GM12878 (cell line): ENCODE data around the gene AKR1B1. TPM values are rescaled to one million over a fixed set of nuclear protein-coding genes. Genes with fewer than 3 reads are reported as not detected.

Experiments
- ATAC-seq: fragments of 200-7000 bp; cut with Tn5 transposase; 3 replicates; pipeline ENCODE4 v1.9.1; 2020; ENCODE audit warnings: mild to moderate bottlenecking, moderate library complexity
- BruUV-seq: library from RNA; stranded (reverse); fragments of 400-500 nt; replicated peaks from 2 replicates; lab custom pipeline; 2021; lab: Mats Ljungman, UMichigan
- CTCF ChIA-PET: fragments of 300-600 bp; sonication (Branson Sonifier 250); formaldehyde crosslinking; extraction: SDS; loops from one replicate; lab custom pipeline; 2021; ENCODE audit warnings: inconsistent platforms; lab: Yijun Ruan, JAX
- POLR2A ChIA-PET: fragments of 350-600 bp; formaldehyde crosslinking; extraction: SDS; loops from one replicate; lab custom pipeline; 2021; ENCODE audit warnings: inconsistent platforms; lab: Charles Lee
- RAD21 ChIA-PET: fragments of 300-600 bp; sonication (Branson Sonifier 250); formaldehyde crosslinking; loops from one replicate; lab custom pipeline; 2023; ENCODE audit warnings: antibody characterized with exemption; ENCODE audit not compliant: unreplicated experiment; lab: Charles Lee
- SMC1A ChIA-PET: fragments of 300-600 bp; sonication (Branson Sonifier 250); formaldehyde crosslinking; loops from one replicate; lab custom pipeline; 2023; ENCODE audit not compliant: unreplicated experiment, uncharacterized antibody; lab: Charles Lee
- DNase-seq: peaks from one replicate; pipeline ENCODE4 v3.0.0-alpha.2; 2011; ENCODE audit warnings: low read depth, low spot score
- FAIRE-seq: peaks from 3 replicates; lab custom pipeline; 2011; peaks lifted over from hg19 to GRCh38; lab: Jason Lieb, UNC
- H2AFZ ChIP-seq: 2 replicates; pipeline ENCODE4 v1.6.0; 2011; ENCODE audit warnings: low read depth, low read length, control low read depth; ENCODE audit not compliant: control insufficient read depth
- H3K27ac ChIP-seq: 2 replicates; pipeline ENCODE4 v1.5.1; 2011; ENCODE audit warnings: control low read depth; ENCODE audit not compliant: control insufficient read depth, insufficient read depth
- H3K27me3 ChIP-seq, 2 experiments: replicated peaks in 1 of 2; 2 replicates each; pipeline versions ENCODE4 v1.6.0 to v1.6.1; 2011; ENCODE audit warnings: low read length in 1 of 2; ENCODE audit not compliant: control insufficient read depth in 2 of 2, insufficient read depth in 2 of 2
- H3K36me3 ChIP-seq, 2 experiments: 2 replicates each; pipeline ENCODE4 v1.5.1; 2011; ENCODE audit warnings: low read length in 1 of 2; ENCODE audit not compliant: control insufficient read depth in 2 of 2, insufficient read depth in 2 of 2
- H3K4me1 ChIP-seq: 2 replicates; pipeline ENCODE4 v1.6.1; 2011; ENCODE audit warnings: mild to moderate bottlenecking, low read length, moderate library complexity, mixed read lengths; ENCODE audit not compliant: control insufficient read depth, insufficient read depth
- H3K4me2 ChIP-seq: 2 replicates; pipeline ENCODE4 v1.6.0; 2011; ENCODE audit warnings: control low read depth; ENCODE audit not compliant: control insufficient read depth, insufficient read depth
- H3K4me3 ChIP-seq: fragments of 200-600 bp; sonication (generic); 2 replicates; pipeline ENCODE4 v1.5.1; 2016
- H3K79me2 ChIP-seq: 2 replicates; pipeline ENCODE4 v1.6.0; 2011; ENCODE audit warnings: low read length; ENCODE audit not compliant: control insufficient read depth, insufficient read depth
- H3K9ac ChIP-seq: 2 replicates; pipeline ENCODE4 v1.8.0; 2011; ENCODE audit warnings: low read length, control low read depth, mixed read lengths; ENCODE audit not compliant: control insufficient read depth, insufficient read depth
- H3K9me3 ChIP-seq: replicated peaks from 3 replicates; pipeline ENCODE4 v1.5.1; 2011; ENCODE audit warnings: mild to moderate bottlenecking, low read length; ENCODE audit not compliant: control insufficient read depth, insufficient read depth
- H4K20me1 ChIP-seq: 2 replicates; pipeline ENCODE4 v1.6.0; 2011; ENCODE audit not compliant: control insufficient read depth, insufficient read depth
- BMI1 ChIP-seq: fragments of 450-650 bp; IDR thresholded peaks from 2 replicates; pipeline ENCODE4 v1.6.1; 2016; ENCODE audit warnings: mild to moderate bottlenecking, moderate library complexity, borderline replicate concordance
- GATAD2B ChIP-seq: fragments of 450-650 bp; conservative IDR thresholded peaks from 2 replicates; pipeline ENCODE4 v1.6.1; 2017; ENCODE audit warnings: low read depth, mild to moderate bottlenecking, moderate library complexity
- HCFC1 ChIP-seq: fragments of 150-350 bp; IDR thresholded peaks from 2 replicates; pipeline ENCODE4 v1.6.1; 2014; ENCODE audit warnings: low read length
- MYB ChIP-seq: fragments of 150-350 bp; IDR thresholded peaks from 2 replicates; pipeline ENCODE4 v1.6.1; 2014; ENCODE audit warnings: mild to moderate bottlenecking, low read depth, low read length, borderline replicate concordance
- NFYA ChIP-seq: IDR thresholded peaks from 2 replicates; pipeline ENCODE4 v1.6.1; 2011; ENCODE audit warnings: low read depth, mild to moderate bottlenecking, low read length, improper control_type of control experiment, borderline replicate concordance
- NRF1 ChIP-seq: conservative IDR thresholded peaks from 2 replicates; pipeline ENCODE4 v1.6.1; 2011; ENCODE audit warnings: mild to moderate bottlenecking, low read depth, low read length, improper control_type of control experiment
- POLR2AphosphoS2 ChIP-seq: IDR thresholded peaks from 2 replicates; pipeline ENCODE4 v1.6.1; 2011; ENCODE audit warnings: low read depth, mild to moderate bottlenecking, low read length, improper control_type of control experiment, moderate library complexity
- TAF1 ChIP-seq: IDR thresholded peaks from 2 replicates; pipeline ENCODE4 v1.6.1; 2011; ENCODE audit warnings: mild to moderate bottlenecking, low read depth, low read length, borderline replicate concordance
- ZNF207 ChIP-seq: fragments of 450-650 bp; IDR thresholded peaks from 2 replicates; pipeline ENCODE4 v1.6.1; 2014; ENCODE audit warnings: antibody characterized with exemption, mild to moderate bottlenecking, borderline replicate concordance
- WGBS: methylation state at CpG from one replicate; pipeline ENCODE4 v1.1.6; 2016; ENCODE audit warnings: low lambda C conversion rate; ENCODE audit not compliant: insufficient replicate concordance, insufficient coverage; ENCODE audit errors: missing lambda C conversion rate; 5-methylcytosine and 5-hydroxymethylcytosine counted together
- in situ Hi-C: fragments of 300-500 bp; cut with MboI; formaldehyde crosslinking; loops from 9 replicates; pipeline ENCODE4 v1.14.3; 2018; ENCODE audit warnings: mixed read lengths
- intact Hi-C: fragments of 100-400 bp; cut with micrococcal nuclease; formaldehyde crosslinking; loops from one replicate; pipeline ENCODE4 v1.14.2; 2022; ENCODE audit not compliant: unreplicated experiment
- polyA plus RNA-seq, 11 experiments: library from polyadenylated mRNA; depleted of rRNA in 4 of 11; unstranded in 6 of 11; stranded (reverse) in 5 of 11; fragments of >200 nt; fragmentation: Nextera tagmentation in 4 of 11; fragmentation: Illumina TruSeq in 1 of 11; extraction: Ambion mirVana in 4 of 11; extraction: Trizol in 1 of 11; gene quantifications; 1 replicate in 1 of 11; 2 replicates in 10 of 11; pipeline versions ENCODE4 v1.2.1 to v1.2.3, GENCODE V29; 2011 to 2016; ENCODE audit warnings: inconsistent platforms in 2 of 11, missing spikeins in 2 of 11, low read depth in 1 of 11
- total RNA-seq, 4 experiments: library from RNA; depleted of rRNA in 3 of 4; stranded (reverse); fragments of >200 nt in 3 of 4; fragmentation: Illumina TruSeq in 1 of 4; extraction: Trizol in 1 of 4; gene quantifications; 2 replicates each; pipeline versions ENCODE4 v1.2.1 to v1.2.3, GENCODE V29; 2013 to 2021
- TF ChIP-seq, protein P1 (sequence below): fragments of 450-650 bp; IDR thresholded peaks from 2 replicates; pipeline ENCODE4 v1.6.1; 2014; ENCODE audit warnings: mild to moderate bottlenecking
- TF ChIP-seq, protein P2 (sequence below): fragments of 450-650 bp; conservative IDR thresholded peaks from 2 replicates; pipeline ENCODE4 v1.6.1; 2017; ENCODE audit warnings: mild to moderate bottlenecking, moderate library complexity
- TF ChIP-seq, protein P3 (sequence below): fragments of 450-650 bp; formaldehyde crosslinking; IDR thresholded peaks from 2 replicates; pipeline ENCODE4 v1.5.0; 2022; ENCODE audit warnings: mild to moderate bottlenecking, missing genetic modification characterization
- TF ChIP-seq, protein P4 (sequence below): fragments of 450-650 bp; IDR thresholded peaks from 2 replicates; pipeline ENCODE4 v1.6.1; 2017; ENCODE audit warnings: antibody characterized with exemption, mild to moderate bottlenecking, moderate library complexity

AKR1B1 gene
- total and polyA plus RNA-seq, 10 of the 15 experiments (the other 5 are each of a cell fraction or from before 2014, with no cell fraction given) = 40.4 to 252 (median 156) TPM

DNA sequence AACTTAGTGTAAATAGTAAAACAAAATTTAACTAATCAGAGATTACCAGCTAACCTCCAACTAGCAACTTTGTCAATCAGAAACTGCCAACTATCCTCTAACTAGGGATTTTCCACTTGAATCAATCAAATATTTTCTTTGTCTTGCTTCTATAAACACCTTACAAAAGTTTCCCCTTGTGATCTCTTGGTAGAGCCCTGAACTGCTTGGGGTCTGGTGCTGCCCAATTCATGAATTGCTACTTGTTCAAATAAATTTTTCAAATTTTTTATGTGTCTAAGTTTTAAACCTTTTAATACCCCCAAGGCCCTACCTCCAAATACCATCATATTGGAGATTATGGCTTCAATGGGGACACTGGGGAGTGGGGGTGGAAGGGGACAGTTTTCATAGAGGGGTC is 24.0 kb upstream of the AKR1B1 start (continued):
- TF ChIP-seq, protein P1, sequence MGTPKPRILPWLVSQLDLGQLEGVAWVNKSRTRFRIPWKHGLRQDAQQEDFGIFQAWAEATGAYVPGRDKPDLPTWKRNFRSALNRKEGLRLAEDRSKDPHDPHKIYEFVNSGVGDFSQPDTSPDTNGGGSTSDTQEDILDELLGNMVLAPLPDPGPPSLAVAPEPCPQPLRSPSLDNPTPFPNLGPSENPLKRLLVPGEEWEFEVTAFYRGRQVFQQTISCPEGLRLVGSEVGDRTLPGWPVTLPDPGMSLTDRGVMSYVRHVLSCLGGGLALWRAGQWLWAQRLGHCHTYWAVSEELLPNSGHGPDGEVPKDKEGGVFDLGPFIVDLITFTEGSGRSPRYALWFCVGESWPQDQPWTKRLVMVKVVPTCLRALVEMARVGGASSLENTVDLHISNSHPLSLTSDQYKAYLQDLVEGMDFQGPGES = no peak
- TF ChIP-seq, protein P2, sequence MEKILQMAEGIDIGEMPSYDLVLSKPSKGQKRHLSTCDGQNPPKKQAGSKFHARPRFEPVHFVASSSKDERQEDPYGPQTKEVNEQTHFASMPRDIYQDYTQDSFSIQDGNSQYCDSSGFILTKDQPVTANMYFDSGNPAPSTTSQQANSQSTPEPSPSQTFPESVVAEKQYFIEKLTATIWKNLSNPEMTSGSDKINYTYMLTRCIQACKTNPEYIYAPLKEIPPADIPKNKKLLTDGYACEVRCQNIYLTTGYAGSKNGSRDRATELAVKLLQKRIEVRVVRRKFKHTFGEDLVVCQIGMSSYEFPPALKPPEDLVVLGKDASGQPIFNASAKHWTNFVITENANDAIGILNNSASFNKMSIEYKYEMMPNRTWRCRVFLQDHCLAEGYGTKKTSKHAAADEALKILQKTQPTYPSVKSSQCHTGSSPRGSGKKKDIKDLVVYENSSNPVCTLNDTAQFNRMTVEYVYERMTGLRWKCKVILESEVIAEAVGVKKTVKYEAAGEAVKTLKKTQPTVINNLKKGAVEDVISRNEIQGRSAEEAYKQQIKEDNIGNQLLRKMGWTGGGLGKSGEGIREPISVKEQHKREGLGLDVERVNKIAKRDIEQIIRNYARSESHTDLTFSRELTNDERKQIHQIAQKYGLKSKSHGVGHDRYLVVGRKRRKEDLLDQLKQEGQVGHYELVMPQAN = no peak
- TF ChIP-seq GATAD2B (no peak), ZNF207 (no peak), HCFC1 (no peak), MYB (no peak)

DNA sequence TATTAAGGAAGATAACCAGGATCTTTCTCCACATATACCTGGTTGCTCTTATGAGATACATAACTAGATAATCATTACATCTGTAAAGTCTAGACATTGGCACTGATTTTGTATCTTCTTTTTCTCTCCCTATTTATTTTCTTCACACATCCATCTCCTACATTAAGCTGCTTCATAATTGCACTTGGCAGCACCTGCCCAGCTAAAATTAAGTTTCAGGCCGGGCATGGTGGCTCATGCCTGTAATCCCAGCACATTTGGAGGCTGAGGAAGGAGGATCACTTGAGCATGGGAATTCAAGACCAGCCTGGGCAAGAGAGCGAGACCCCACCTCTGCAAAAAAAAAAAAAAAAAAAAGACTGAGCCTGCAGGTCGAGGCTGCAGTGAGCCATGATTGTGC is 22.3 kb upstream of the AKR1B1 start:
- CTCF ChIA-PET = interaction anchor here (0.7 to 2.1 kb wide), 6 partner anchors 30 to 160 kb away, joined by 3 to 14 read pairs (median 4); no protein-coding TSS in a partner anchor
- 21% methylated on average over 3 of the region's 3 CpGs for WGBS
- intact Hi-C loops (no loop called here), in situ Hi-C loops (no loop called here)
- SMC1A ChIA-PET = interaction anchor here (1.3 to 1.7 kb wide), 2 partner anchors 11 to 33 kb away, joined by 3 to 6 read pairs; no protein-coding TSS in a partner anchor
- DNase-seq = no peak
- Histone ChIP-seq H3K27ac (no peak overlapping the region), H3K9ac (no peak overlapping the region), H3K36me3 (no peaks in the 10 kb centered on the region), H3K9me3 (no peaks in the 10 kb centered on the region), H3K4me1 (no peaks in the 10 kb centered on the region), H3K4me3 (no peak overlapping the region), H3K4me2 (no peak overlapping the region), H3K27me3 (no peaks in the 10 kb centered on the region), H4K20me1 (no peaks in the 10 kb centered on the region), H2AFZ (no peak overlapping the region), H3K79me2 (no peaks in the 10 kb centered on the region)
- no peak for ATAC-seq
- no peak for FAIRE-seq
- BruUV-seq = no TSS peak
- POLR2A ChIA-PET = interaction anchor here (0.7 kb wide), 1 partner anchor 554 kb away, joined by 3 read pairs; no protein-coding TSS in a partner anchor
- RAD21 ChIA-PET = no interaction called here
- TF ChIP-seq, protein P3, sequence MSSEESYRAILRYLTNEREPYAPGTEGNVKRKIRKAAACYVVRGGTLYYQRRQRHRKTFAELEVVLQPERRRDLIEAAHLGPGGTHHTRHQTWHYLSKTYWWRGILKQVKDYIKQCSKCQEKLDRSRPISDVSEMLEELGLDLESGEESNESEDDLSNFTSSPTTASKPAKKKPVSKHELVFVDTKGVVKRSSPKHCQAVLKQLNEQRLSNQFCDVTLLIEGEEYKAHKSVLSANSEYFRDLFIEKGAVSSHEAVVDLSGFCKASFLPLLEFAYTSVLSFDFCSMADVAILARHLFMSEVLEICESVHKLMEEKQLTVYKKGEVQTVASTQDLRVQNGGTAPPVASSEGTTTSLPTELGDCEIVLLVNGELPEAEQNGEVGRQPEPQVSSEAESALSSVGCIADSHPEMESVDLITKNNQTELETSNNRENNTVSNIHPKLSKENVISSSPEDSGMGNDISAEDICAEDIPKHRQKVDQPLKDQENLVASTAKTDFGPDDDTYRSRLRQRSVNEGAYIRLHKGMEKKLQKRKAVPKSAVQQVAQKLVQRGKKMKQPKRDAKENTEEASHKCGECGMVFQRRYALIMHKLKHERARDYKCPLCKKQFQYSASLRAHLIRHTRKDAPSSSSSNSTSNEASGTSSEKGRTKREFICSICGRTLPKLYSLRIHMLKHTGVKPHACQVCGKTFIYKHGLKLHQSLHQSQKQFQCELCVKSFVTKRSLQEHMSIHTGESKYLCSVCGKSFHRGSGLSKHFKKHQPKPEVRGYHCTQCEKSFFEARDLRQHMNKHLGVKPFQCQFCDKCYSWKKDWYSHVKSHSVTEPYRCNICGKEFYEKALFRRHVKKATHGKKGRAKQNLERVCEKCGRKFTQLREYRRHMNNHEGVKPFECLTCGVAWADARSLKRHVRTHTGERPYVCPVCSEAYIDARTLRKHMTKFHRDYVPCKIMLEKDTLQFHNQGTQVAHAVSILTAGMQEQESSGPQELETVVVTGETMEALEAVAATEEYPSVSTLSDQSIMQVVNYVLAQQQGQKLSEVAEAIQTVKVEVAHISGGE (CRISPR knock-in tag) = no peak
- TF ChIP-seq TAF1 = no peak
- TF ChIP-seq BMI1 = no peak
- TF ChIP-seq NFYA = no peak
- no peak for TF ChIP-seq NRF1
- TF ChIP-seq, protein P4, sequence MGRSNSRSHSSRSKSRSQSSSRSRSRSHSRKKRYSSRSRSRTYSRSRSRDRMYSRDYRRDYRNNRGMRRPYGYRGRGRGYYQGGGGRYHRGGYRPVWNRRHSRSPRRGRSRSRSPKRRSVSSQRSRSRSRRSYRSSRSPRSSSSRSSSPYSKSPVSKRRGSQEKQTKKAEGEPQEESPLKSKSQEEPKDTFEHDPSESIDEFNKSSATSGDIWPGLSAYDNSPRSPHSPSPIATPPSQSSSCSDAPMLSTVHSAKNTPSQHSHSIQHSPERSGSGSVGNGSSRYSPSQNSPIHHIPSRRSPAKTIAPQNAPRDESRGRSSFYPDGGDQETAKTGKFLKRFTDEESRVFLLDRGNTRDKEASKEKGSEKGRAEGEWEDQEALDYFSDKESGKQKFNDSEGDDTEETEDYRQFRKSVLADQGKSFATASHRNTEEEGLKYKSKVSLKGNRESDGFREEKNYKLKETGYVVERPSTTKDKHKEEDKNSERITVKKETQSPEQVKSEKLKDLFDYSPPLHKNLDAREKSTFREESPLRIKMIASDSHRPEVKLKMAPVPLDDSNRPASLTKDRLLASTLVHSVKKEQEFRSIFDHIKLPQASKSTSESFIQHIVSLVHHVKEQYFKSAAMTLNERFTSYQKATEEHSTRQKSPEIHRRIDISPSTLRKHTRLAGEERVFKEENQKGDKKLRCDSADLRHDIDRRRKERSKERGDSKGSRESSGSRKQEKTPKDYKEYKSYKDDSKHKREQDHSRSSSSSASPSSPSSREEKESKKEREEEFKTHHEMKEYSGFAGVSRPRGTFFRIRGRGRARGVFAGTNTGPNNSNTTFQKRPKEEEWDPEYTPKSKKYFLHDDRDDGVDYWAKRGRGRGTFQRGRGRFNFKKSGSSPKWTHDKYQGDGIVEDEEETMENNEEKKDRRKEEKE = no peak
- no peak for TF ChIP-seq POLR2AphosphoS2
